ENCODE data around the gene LTBP1. TPM values are rescaled to one million over a fixed set of nuclear protein-coding genes. Genes with fewer than 3 reads are reported as not detected.

The LTBP1 gene
- total RNA-seq, 1 experiment from 2014 or later = 6.7 TPM

DNA sequence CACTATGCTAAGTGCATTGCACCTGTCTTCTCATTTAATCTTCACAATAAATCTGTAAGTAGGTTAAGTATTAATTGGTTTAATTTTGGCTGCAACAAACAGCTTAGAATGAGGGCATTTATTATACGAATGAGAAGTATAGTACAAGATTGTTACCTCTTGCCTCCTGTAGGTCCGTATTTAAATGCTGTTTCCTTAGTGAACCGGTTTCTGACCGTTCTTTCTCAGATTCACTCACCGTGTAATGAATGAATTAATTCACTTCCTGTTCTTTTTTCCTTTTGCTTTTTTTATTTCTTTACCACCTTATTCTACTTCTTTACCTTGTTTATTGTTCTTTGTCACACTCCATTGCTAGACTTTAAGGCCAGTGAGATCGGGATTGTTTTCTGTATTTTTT, 375.9 kb downstream of the LTBP1 start:
- in situ Hi-C loops (cut with HindIII; ENCODE audit: low pct_unique_long_range_greater_than_20kb, low sequenced_read_pairs) = no loop called here
- no peak for DNase-seq (ENCODE audit: low read depth, low spot score)

GRCh38 chr2:33323957-33324356, 377.2 kb downstream of the LTBP1 start:
- in situ Hi-C loops (cut with HindIII; ENCODE audit: low pct_unique_long_range_greater_than_20kb, low sequenced_read_pairs) = no loop called here
- no peak for DNase-seq (ENCODE audit: low read depth, low spot score)

- in situ Hi-C loops (cut with HindIII; ENCODE audit: low pct_unique_long_range_greater_than_20kb, low sequenced_read_pairs) = no loop called here
- DNase-seq (ENCODE audit: low read depth, low spot score) = no peak
Observed at GRCh38 chr2:33326100-33326499, 379.3 kb downstream of the LTBP1 start.

- DNase-seq (ENCODE audit: low read depth, low spot score) = no peak
- in situ Hi-C loops (cut with HindIII; ENCODE audit: low pct_unique_long_range_greater_than_20kb, low sequenced_read_pairs) = no loop called here
Observed at GRCh38 chr2:33333433-33333832, 386.7 kb downstream of the LTBP1 start.

DNA sequence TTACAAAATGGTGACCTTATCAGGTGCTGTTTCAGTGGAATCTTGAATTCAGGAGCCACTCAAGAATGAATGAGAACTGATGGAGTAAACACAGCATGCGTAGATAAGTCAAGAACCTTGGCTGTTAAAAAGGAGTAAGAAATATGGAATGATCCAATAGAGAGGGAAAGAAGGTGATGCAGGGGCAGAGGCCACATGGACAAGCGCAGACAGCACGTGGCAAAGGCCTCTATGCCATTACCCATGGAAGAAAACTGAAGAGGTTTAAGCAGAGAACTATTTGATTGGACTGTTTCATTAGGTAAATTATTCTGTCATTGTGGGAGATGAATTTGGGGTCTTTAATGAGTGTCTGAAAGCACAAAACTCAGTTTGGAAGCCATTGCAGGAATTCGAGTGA, 387.3 kb downstream of the LTBP1 start:
- in situ Hi-C loops (cut with HindIII; ENCODE audit: low pct_unique_long_range_greater_than_20kb, low sequenced_read_pairs) = no loop called here
- no peak for DNase-seq (ENCODE audit: low read depth, low spot score)

DNA sequence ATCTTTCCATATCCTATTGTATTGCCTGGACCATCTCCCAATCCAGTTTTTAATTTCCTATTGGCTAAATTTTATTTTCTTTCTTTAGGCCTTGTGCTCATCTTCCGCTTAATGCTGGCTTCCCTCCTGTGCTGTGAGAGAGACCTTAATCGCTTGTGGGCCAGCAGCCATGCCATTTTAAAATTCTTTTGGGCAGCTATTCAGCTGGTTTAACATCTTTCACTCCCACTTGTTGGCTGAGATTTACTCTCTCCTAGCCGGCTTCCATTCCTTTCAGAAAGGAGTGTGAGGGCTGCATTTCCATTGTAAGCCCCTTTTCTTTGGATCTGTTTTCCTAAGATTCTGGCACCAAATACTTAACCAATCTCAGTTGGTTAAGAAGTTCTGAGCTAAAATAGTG, 388.8 kb downstream of the LTBP1 start:
- in situ Hi-C loops (cut with HindIII; ENCODE audit: low pct_unique_long_range_greater_than_20kb, low sequenced_read_pairs) = no loop called here
- DNase-seq (ENCODE audit: low read depth, low spot score) = no peak

GRCh38 chr2:33336036-33336625, 389.4 kb downstream of the LTBP1 start:
- in situ Hi-C loops (cut with HindIII; ENCODE audit: low pct_unique_long_range_greater_than_20kb, low sequenced_read_pairs) = no loop called here
- no peak for DNase-seq (ENCODE audit: low read depth, low spot score)

DNA sequence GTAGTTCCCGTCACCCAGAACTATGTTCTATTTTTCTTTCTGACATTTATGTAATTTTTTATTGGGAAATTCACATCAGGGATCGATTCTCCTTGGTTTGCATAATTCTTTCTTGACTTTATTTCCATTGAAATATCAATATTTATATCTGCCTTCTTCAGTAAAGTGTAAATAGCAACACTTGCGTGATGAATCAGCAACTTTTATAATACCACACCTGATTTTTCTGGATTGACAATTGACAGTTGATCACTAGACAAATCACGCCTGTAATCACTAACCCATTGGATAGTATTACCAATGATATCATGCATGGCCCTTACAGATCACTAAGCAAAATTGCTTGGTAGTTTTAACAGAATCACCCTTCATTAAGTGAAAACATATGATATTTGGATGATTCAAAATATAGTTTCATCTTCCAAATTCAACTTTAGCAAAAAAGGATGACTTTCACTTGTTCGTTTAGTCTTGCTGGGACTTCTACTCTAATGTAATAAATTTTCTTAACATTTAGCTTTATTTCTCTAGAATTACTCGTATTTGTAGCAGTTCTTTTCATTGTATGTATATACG, 390.7 kb downstream of the LTBP1 start:
- no peak for DNase-seq (ENCODE audit: low read depth, low spot score)
- in situ Hi-C loops (cut with HindIII; ENCODE audit: low pct_unique_long_range_greater_than_20kb, low sequenced_read_pairs) = no loop called here

- DNase-seq (ENCODE audit: low read depth, low spot score) = no peak
- in situ Hi-C loops (cut with HindIII; ENCODE audit: low pct_unique_long_range_greater_than_20kb, low sequenced_read_pairs) = no loop called here
Observed at GRCh38 chr2:33337981-33338380, 391.2 kb downstream of the LTBP1 start.

DNA sequence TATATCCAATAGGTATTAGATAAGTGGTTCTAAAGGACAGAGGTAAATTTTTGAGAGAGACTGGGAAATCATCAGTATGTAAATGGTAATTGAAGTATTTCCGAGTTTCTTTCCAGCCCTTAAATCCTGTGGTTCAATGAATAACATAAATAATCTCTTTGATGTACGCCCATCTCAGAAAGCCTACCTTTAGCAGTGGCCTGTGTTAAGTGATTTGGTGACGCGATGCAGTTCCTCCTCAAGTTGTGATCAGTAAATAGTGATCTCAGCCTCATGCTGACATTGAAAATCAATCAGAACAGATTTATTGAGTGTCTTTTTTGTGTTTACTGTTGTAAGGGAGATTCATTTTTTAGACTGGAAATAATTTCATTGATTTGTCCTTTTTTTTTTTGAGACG, 392.5 kb downstream of the LTBP1 start:
- DNase-seq (ENCODE audit: low read depth, low spot score) = no peak
- in situ Hi-C loops (cut with HindIII; ENCODE audit: low pct_unique_long_range_greater_than_20kb, low sequenced_read_pairs) = no loop called here

GRCh38 chr2:33340280-33340679, 393.5 kb downstream of the LTBP1 start:
- in situ Hi-C loops (cut with HindIII; ENCODE audit: low pct_unique_long_range_greater_than_20kb, low sequenced_read_pairs) = no loop called here
- peak; percentile 22 for DNase-seq (ENCODE audit: low read depth, low spot score)

- no peak for DNase-seq (ENCODE audit: low read depth, low spot score)
Observed at GRCh38 chr2:33342171-33342570, 395.4 kb downstream of the LTBP1 start.

DNA sequence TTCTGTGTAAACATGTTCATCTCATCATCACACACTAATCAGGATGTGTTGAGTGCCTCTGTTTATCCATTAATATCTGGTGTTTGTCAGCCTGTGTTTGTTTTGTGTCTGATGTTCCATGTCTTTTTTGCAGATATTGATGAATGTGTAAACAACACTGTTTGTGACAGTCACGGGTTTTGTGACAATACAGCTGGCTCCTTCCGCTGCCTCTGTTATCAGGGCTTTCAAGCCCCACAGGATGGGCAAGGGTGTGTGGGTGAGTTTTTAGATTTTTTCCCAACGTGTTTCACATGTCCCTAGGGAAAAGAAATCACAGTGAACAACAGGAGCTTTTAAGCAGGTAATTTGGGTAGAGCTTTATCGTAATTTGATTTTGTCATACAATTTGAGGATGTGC, 396.0 kb downstream of the LTBP1 start:
- in situ Hi-C loops (cut with HindIII; ENCODE audit: low pct_unique_long_range_greater_than_20kb, low sequenced_read_pairs) = no loop called here
- no peak for DNase-seq (ENCODE audit: low read depth, low spot score)

More at GRCh38 chr2:33342171-33342570, 395.4 kb downstream of the LTBP1 start:
- in situ Hi-C loops (cut with HindIII; ENCODE audit: low pct_unique_long_range_greater_than_20kb, low sequenced_read_pairs) = no loop called here

GRCh38 chr2:33343387-33343895, 396.7 kb downstream of the LTBP1 start:
- in situ Hi-C loops (cut with HindIII; ENCODE audit: low pct_unique_long_range_greater_than_20kb, low sequenced_read_pairs) = no loop called here
- no peak for DNase-seq (ENCODE audit: low read depth, low spot score)

GRCh38 chr2:33344230-33344629, 397.5 kb downstream of the LTBP1 start:
- DNase-seq (ENCODE audit: low read depth, low spot score) = no peak
- in situ Hi-C loops (cut with HindIII; ENCODE audit: low pct_unique_long_range_greater_than_20kb, low sequenced_read_pairs) = no loop called here

DNA sequence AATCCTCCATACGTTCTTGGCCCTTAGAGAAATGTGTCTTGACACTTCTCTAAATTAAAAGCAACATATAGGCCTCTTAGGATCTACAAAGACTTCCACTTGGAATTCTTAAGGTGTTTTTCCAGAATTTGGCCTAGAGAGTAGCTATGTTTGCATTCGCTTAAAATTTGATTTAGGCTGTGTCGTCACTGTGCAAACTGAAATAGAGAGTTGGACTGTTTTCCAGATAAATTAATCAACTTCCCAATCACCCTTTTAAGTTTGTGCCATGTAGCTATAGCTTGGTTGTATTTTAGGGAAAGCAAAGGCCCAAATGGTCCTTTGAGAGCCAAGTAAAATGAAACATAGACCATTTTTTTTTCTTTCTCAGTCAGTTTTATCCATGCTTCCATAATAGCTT, 401.1 kb downstream of the LTBP1 start:
- in situ Hi-C loops (cut with HindIII; ENCODE audit: low pct_unique_long_range_greater_than_20kb, low sequenced_read_pairs) = no loop called here
- no peak for DNase-seq (ENCODE audit: low read depth, low spot score)

GRCh38 chr2:33350632-33351031, 403.9 kb downstream of the LTBP1 start:
- no peak for DNase-seq (ENCODE audit: low read depth, low spot score)
- in situ Hi-C loops (cut with HindIII; ENCODE audit: low pct_unique_long_range_greater_than_20kb, low sequenced_read_pairs) = no loop called here

DNA sequence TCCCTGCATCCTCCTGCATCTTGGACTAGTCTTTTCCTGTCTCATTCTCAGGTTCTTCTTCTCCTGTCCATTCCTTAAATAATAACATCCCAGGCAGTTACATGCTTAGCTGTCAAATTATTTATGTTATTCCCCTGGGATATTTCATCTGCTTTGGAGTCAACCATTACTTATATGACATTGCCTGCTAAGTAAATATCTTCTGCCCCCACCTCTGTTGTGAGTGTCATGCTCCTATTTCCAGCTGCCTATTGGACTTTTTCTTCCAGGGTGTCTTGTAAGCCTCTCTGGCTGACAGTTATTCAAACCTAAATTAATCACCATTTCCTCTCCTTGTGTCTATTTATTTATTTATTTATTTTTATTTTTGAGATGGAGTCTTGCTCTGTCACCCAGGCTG, 405.0 kb downstream of the LTBP1 start:
- in situ Hi-C loops (cut with HindIII; ENCODE audit: low pct_unique_long_range_greater_than_20kb, low sequenced_read_pairs) = no loop called here
- no peak for DNase-seq (ENCODE audit: low read depth, low spot score)

- DNase-seq (ENCODE audit: low read depth, low spot score) = no peak
Observed at GRCh38 chr2:33354981-33355380, 408.2 kb downstream of the LTBP1 start.

More at GRCh38 chr2:33354981-33355380, 408.2 kb downstream of the LTBP1 start:
- in situ Hi-C loops (cut with HindIII; ENCODE audit: low pct_unique_long_range_greater_than_20kb, low sequenced_read_pairs) = no loop called here

Data from SK-MEL-5 (cell line).